Hematopoietic multipotent progenitor cell treated with erythropoietin and hydrocortisone succinate and interleukin-3 and kit ligand, for 15 days (in vitro differentiated cells): Measurements from ENCODE around the gene DIP2A.
"Not testable (repeated sequence)": the region's sequence is repeated elsewhere in the genome, so short reads cannot be mapped to it uniquely, and the experiment has no call there.

Experiments used
- DNase-seq: peaks from one replicate; pipeline ENCODE4 v3.0.0-alpha.2; 2015; ENCODE audit warnings: low spot score

Gene DIP2A

GRCh38 chr21:46426313-46427046 lies 32.2 kb upstream of the DIP2A start:
- no peak for DNase-seq

GRCh38 chr21:46427516-46427915 lies 31.2 kb upstream of the DIP2A start:
- no peak for DNase-seq

DNA sequence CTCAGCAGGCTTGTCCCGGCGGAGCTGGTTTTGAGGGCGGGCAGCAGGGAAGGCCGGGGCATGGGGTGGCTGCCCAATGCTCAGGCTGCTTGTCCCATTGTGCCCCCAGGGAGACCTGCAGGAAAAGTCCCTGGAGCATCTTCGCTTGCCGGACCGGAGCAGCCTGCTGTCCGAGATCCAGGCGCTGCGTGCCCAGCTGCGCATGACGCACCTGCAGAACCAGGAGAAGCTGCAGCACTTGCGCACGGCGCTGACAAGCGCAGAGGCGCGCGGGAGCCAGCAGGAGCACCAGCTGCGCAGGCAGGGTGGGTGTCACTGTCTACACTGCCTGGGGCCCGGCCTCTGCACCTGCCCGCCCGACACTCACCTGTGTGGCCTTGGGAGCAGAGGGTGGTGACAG lies 30.4 kb upstream of the DIP2A start:
- DNase-seq = no peak

DNA sequence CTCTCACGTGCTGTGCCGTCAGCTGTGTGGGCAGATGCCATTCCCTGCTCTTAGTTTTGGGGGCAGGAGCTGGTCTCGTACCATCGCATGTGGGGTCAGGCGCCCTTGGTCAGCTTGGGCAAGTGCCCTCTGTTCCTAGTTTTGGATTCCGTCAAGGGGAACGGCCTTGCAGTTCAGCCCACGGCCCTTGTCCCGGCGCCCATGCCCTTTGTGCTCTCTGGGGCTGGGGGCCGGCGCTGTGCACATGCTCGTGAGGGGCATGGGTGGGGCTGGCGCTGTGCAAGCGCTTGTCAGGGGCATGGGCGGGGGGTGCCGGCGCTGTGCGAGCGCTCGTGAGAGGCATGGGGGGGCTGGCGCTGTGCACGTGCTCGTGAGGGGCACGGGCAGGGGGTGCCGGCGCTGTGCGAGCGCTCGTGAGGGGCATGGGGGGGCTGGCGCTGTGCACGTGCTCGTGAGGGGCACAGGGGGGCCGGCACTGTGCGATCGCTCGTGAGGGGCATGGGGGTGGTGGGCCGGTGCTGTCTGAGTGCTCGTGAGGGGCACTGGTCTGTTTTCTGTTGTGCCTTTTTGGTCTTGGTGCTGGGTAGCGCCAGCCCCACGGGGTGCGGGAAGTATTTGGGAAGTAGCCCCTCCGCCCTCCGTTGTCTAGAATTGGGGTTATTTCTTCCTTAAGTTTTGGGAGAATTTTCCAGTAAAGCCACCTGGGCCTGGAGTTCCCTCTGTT lies 29.5 kb upstream of the DIP2A start:
- DNase-seq = no peak

DNA sequence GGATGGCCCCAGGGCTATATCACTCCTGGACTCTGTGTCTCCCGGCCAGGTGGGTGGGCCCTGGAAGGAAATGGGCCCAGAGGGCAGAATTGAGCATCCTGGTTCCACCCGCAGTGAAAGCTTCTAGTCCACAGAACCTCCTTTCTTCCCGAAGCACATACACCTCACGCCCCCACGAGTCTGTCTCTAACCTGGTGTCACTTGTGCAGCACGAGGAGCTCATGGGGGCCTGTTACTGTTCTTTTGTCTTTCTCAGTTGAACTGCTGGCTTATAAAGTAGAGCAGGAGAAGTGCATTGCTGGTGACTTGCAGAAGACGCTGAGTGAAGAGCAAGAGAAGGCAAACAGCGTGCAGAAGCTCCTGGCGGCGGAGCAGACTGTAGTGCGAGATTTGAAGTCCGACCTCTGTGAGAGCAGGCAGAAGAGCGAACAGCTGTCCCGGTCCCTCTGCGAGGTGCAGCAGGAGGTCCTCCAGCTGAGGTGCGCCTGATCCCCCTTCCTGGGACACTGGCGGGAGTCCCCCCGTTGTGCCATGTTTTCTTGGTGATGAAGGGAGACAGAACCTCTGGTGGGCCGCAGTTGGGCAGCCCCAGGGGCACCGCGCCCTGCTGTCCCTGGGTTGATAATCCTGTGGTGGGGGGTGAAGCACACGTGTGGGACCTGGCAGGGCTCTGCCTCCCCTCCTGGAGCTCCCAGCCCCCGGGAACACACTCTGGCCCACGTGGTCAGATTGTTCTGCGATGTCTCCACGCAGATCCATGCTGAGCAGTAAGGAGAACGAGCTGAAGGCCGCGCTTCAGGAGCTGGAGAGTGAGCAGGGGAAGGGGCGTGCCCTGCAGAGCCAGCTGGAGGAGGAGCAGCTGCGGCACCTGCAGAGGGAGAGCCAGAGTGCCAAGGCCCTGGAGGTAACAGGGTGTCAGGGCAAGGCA lies 28.7 kb upstream of the DIP2A start:
- DNase-seq = no peak

DNA sequence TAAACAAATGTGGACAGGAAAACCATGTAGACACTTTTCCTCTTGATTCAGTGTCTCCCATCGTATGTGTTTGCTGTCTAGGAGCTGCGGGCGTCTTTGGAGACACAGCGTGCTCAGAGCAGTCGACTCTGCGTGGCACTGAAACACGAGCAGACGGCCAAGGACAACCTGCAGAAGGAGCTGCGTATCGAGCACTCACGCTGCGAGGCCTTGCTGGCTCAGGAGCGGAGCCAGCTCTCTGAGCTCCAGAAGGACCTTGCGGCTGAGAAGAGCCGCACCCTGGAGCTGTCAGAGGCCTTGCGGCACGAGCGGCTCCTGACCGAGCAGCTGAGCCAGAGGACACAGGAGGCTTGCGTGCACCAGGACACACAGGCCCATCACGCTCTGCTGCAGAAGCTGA lies 27.2 kb upstream of the DIP2A start:
- no peak for DNase-seq

DNA sequence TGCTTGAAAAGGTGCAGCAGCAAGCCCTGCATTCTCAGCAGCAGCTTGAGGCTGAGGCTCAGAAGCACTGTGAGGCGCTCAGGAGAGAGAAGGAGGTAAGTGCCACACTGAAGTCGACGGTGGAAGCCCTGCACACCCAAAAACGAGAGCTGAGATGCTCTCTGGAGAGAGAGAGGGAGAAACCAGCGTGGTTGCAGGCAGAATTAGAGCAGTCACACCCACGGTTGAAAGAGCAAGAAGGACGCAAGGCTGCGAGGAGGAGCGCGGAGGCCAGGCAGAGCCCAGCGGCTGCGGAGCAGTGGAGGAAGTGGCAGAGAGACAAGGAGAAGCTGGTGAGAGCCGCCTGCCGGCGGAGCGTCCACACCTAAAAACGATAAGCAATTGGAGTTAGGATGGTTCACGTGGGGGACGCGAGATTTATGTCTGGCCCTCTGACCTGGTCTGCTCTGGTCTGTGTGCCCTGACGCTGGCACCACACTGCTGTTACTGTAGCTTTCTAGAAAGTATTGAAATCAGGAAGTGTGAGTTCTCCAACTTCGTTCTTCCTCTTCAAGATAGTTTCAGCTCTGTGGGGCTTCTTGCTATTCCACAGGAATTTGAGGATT lies 26.7 kb upstream of the DIP2A start:
- DNase-seq = no peak

DNA sequence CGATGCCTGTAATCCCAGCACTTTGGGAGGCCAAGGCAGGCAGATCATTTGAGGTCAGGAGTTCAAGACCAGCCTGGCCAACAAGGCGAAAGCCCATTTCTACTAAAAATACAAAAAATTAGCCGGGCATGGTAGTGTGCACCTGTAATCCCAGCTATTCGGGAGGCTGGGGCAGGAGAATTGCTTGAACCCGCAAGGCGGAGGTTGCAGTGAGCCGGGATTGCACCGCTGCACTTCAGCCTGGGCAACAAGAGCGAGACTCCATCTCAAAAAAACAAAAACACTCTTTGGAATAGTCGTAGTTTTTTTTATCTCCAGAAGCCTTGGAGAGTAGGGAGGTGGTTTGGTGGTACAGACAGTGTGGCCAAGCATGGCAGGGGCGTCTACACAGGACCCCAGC lies 25.6 kb upstream of the DIP2A start:
- DNase-seq = not testable (repeated sequence)

DNA sequence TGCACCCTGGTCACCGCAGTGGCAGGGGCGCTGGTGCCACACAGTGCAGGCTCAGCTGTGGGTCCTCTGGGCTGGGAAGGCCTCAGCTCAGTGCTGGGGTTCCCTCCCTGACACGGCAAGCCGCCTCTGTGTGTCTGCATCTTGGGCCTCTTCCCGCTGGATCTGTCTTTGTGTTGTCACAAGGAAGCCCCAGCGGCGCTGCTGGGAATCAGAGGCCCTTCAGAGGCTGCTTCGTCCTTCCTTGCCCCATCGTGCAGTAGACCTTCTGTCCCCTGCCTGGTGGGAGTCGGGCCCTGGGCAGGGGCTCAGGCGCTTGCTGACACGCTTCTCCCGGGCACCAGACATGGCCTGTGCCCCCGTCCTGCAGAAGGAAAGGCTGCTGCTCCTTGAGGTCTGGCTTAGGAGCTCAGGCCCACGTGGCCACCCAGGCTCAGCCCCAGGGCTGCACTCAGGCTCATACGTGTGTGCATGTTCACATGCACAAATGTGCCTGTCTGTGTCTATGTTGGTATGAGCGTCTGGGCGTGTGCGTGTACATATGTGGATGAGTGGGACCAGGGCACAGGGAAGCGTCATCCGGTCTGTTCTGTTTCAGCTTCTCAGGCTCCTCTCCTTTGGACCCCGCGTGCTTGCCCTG lies 24.3 kb upstream of the DIP2A start:
- DNase-seq = no peak

- DNase-seq = no peak
Observed at GRCh38 chr21:46435786-46436227, 22.9 kb upstream of the DIP2A start.

DNA sequence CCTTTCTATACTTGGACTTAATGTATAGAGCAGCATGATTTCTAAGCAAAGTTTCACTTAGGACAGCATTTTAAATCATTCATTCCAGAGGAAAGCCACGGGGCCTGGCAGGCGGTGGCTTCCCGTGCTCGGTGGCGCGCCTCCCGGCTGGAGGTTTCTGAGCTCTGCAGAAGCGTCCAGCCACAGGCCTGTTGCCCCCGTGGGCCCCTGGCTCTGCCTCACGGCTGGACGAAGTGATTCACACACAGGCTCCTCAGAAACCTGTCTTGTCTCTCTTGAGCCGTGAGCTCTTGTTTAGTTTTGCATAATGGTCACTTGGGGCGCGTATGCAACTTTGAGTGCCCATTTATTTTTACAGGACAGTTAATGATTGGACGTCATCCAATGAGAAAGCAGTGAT lies 22.1 kb upstream of the DIP2A start:
- no peak for DNase-seq

GRCh38 chr21:46437096-46437498 lies 21.6 kb upstream of the DIP2A start:
- DNase-seq = no peak

GRCh38 chr21:46437511-46437910 lies 21.2 kb upstream of the DIP2A start:
- DNase-seq = no peak

GRCh38 chr21:46438241-46438640 lies 20.4 kb upstream of the DIP2A start:
- no peak for DNase-seq

- no peak for DNase-seq
Observed at GRCh38 chr21:46439906-46440305, 18.8 kb upstream of the DIP2A start.

DNA sequence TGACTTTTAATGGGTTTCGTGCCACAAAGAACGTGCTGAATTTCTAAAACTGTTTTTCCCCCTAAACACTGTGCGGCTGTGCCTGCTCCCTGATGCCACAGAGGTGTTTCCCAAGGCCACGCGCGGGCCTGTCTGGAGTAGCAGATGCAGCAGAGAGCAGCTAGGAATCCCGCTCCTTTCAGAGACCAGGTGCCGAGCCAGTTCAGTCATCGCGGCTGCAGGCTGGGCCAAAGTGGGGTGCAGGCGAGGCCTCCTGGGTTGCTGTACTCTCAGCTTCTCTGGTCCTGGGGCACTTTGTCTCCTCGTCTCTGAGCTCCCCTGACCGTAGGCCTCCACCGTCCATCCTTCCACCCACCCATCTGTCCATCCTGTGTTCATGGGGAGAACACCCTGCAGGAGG lies 17.4 kb upstream of the DIP2A start:
- no peak for DNase-seq

- DNase-seq = no peak
Observed at GRCh38 chr21:46441961-46442498, 16.7 kb upstream of the DIP2A start.

DNA sequence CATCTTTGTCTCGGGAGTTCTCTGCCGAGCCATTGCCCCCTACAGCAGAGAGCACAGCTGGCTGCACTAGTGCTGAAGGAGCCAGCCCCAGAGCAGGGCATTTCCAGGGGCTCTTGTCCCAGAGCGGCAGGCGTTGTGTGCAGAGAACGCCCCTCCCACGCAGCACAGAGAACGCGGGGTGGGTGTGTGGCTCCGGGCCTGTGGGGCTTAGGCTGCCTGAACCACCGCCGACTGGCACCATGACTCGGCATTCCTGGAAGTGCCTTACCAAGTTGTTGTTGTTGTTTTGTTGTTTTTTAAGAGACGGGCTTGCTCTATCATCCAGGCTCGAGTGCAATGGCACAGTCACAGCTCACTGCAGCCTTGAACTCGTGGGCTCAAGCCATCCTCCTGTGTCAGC lies 15.8 kb upstream of the DIP2A start:
- DNase-seq = peak; percentile 84

GRCh38 chr21:46443910-46444309 lies 14.8 kb upstream of the DIP2A start:
- DNase-seq = peak; percentile 58

DNA sequence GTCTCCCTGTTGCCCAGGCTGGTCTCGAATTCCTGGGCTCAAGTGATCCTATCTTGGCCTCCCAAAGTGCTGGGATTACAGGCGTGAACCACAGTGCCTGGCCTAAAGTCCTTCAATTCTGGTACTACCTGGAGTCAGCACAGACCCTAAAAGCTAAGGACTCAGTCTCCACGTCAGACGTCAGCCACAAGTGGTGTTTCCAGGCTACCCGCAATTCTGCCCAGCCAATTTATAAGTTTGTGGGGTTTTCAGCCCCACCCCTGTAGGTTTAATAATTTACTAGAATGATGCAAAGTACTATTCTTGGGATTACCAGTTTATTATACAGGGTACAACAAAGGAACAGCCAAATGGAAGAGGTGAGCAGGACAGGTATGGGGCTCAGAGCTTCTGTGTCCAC lies 10.6 kb upstream of the DIP2A start:
- DNase-seq = no peak

DNA sequence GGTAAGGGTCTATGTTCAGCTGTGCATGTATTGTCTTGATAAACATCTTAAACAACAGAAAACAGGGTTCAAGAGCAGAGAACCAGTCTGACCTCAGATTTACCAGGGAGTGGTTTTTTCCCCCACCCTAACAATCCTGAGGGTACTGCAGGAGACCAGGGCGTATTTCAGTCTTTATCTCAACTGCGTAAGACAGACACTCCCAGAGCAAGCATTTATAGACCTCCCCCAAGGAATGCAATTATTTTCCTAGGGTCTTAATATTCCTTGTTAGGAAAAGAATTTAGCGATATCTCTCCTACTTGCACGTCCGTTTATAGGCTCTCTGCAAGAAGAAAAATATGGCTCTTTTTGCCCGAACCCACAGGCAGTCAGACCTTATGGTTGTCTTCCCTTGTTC lies 9.8 kb upstream of the DIP2A start:
- DNase-seq = not testable (repeated sequence)
